ENCODE measurements around the gene SH3TC1.
A peak's percentile ranks its signal among the peaks of the same experiment; 100 is the strongest.

The SH3TC1 gene

GRCh38 chr4:8160572-8160971 is 38.5 kb upstream of the SH3TC1 start:
- DNase-seq (ENCODE audit: low read depth) = peak; percentile 25
- no peak overlapping the region for H3K4me3 ChIP-seq (ENCODE audit: low read depth, low read length)
- TF ChIP-seq POLR2A (IDR thresholded peaks at IDR 0.05; ENCODE audit: extremely low read depth, insufficient read length) (no peak), MAX (IDR thresholded peaks at IDR 0.05; ENCODE audit: low read depth, low read length) (no peak), MYC (IDR thresholded peaks at IDR 0.05; ENCODE audit: low read depth, low read length) (no peak)
- TF ChIP-seq, protein P1, sequence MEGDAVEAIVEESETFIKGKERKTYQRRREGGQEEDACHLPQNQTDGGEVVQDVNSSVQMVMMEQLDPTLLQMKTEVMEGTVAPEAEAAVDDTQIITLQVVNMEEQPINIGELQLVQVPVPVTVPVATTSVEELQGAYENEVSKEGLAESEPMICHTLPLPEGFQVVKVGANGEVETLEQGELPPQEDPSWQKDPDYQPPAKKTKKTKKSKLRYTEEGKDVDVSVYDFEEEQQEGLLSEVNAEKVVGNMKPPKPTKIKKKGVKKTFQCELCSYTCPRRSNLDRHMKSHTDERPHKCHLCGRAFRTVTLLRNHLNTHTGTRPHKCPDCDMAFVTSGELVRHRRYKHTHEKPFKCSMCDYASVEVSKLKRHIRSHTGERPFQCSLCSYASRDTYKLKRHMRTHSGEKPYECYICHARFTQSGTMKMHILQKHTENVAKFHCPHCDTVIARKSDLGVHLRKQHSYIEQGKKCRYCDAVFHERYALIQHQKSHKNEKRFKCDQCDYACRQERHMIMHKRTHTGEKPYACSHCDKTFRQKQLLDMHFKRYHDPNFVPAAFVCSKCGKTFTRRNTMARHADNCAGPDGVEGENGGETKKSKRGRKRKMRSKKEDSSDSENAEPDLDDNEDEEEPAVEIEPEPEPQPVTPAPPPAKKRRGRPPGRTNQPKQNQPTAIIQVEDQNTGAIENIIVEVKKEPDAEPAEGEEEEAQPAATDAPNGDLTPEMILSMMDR (IDR thresholded peaks at IDR 0.05; ENCODE audit: low read depth, low read length) = no peak

GRCh38 chr4:8162625-8163024 is 36.5 kb upstream of the SH3TC1 start:
- H3K4me3 ChIP-seq (ENCODE audit: low read depth, low read length) = no peak overlapping the region
- TF ChIP-seq MYC (IDR thresholded peaks at IDR 0.05; ENCODE audit: low read depth, low read length) (no peak), POLR2A (IDR thresholded peaks at IDR 0.05; ENCODE audit: extremely low read depth, insufficient read length) (no peak), MAX (IDR thresholded peaks at IDR 0.05; ENCODE audit: low read depth, low read length) (no peak)
- TF ChIP-seq, protein P1 (IDR thresholded peaks at IDR 0.05; ENCODE audit: low read depth, low read length) = no peak
- no peak for DNase-seq (ENCODE audit: low read depth)

GRCh38 chr4:8163026-8163425 is 36.1 kb upstream of the SH3TC1 start:
- TF ChIP-seq POLR2A (IDR thresholded peaks at IDR 0.05; ENCODE audit: extremely low read depth, insufficient read length) (no peak), MAX (IDR thresholded peaks at IDR 0.05; ENCODE audit: low read depth, low read length) (no peak), MYC (IDR thresholded peaks at IDR 0.05; ENCODE audit: low read depth, low read length) (no peak)
- TF ChIP-seq, protein P1 (IDR thresholded peaks at IDR 0.05; ENCODE audit: low read depth, low read length) = no peak
- no peak overlapping the region for H3K4me3 ChIP-seq (ENCODE audit: low read depth, low read length)
- no peak for DNase-seq (ENCODE audit: low read depth)

GRCh38 chr4:8163436-8164193 is 35.5 kb upstream of the SH3TC1 start:
- no peak overlapping the region for H3K4me3 ChIP-seq (ENCODE audit: low read depth, low read length)
- no peak for DNase-seq (ENCODE audit: low read depth)
- TF ChIP-seq, protein P1 (IDR thresholded peaks at IDR 0.05; ENCODE audit: low read depth, low read length) = no peak
- TF ChIP-seq POLR2A (IDR thresholded peaks at IDR 0.05; ENCODE audit: extremely low read depth, insufficient read length) = no peak
- TF ChIP-seq MAX (IDR thresholded peaks at IDR 0.05; ENCODE audit: low read depth, low read length) = no peak
- TF ChIP-seq MYC (IDR thresholded peaks at IDR 0.05; ENCODE audit: low read depth, low read length) = no peak

- no peak overlapping the region for H3K4me3 ChIP-seq (ENCODE audit: low read depth, low read length)
- TF ChIP-seq MAX (IDR thresholded peaks at IDR 0.05; ENCODE audit: low read depth, low read length) (no peak), POLR2A (IDR thresholded peaks at IDR 0.05; ENCODE audit: extremely low read depth, insufficient read length) (no peak), MYC (IDR thresholded peaks at IDR 0.05; ENCODE audit: low read depth, low read length) (no peak)
- TF ChIP-seq, protein P1 (IDR thresholded peaks at IDR 0.05; ENCODE audit: low read depth, low read length) = no peak
- DNase-seq (ENCODE audit: low read depth) = no peak
These were observed 34.9 kb upstream of the SH3TC1 start for GRCh38 chr4:8164194-8164565.
